HEK293 (cell line): ENCODE measurements around the gene MAML1.

Experiments used
- BCL6B ChIP-seq: fragments of 450-650 bp; formaldehyde crosslinking; IDR thresholded peaks from 2 replicates; pipeline ENCODE4 v1.5.1; 2017; ENCODE audit warnings: missing biosample characterization, missing genetic modification characterization
- GLIS1 ChIP-seq: fragments of 450-650 bp; formaldehyde crosslinking; IDR thresholded peaks from 2 replicates; pipeline ENCODE4 v1.5.1; 2016; ENCODE audit warnings: missing biosample characterization, missing genetic modification characterization
- MZF1 ChIP-seq: fragments of 450-650 bp; formaldehyde crosslinking; IDR thresholded peaks from 2 replicates; pipeline ENCODE4 v1.5.1; 2017; ENCODE audit warnings: missing biosample characterization, missing genetic modification characterization, borderline replicate concordance
- SETDB1 ChIP-seq: IDR thresholded peaks from one replicate; pipeline ENCODE4 v1.6.1; 2017; ENCODE audit warnings: mild to moderate bottlenecking, low read length, moderate library complexity, mixed read lengths; ENCODE audit not compliant: insufficient read length
- SP7 ChIP-seq: fragments of 450-650 bp; formaldehyde crosslinking; IDR thresholded peaks from 2 replicates; pipeline ENCODE4 v1.5.1; 2016; ENCODE audit warnings: missing biosample characterization, missing genetic modification characterization
- YY1 ChIP-seq: fragments of 450-650 bp; formaldehyde crosslinking; IDR thresholded peaks from 2 replicates; pipeline ENCODE4 v1.5.1; 2018; ENCODE audit warnings: missing biosample characterization, missing genetic modification characterization
- ZBTB17 ChIP-seq: fragments of 450-650 bp; formaldehyde crosslinking; IDR thresholded peaks from 2 replicates; pipeline ENCODE4 v1.5.1; 2016; ENCODE audit warnings: missing biosample characterization, missing genetic modification characterization
- ZEB2 ChIP-seq: fragments of 450-650 bp; formaldehyde crosslinking; IDR thresholded peaks from 2 replicates; pipeline ENCODE4 v1.5.1; 2016; ENCODE audit warnings: missing biosample characterization, missing genetic modification characterization
- ZFHX2 ChIP-seq: fragments of 450-650 bp; formaldehyde crosslinking; conservative IDR thresholded peaks from 2 replicates; pipeline ENCODE4 v1.5.1; 2016; ENCODE audit warnings: missing biosample characterization, missing genetic modification characterization
- ZNF10 ChIP-seq: fragments of 450-650 bp; formaldehyde crosslinking; IDR thresholded peaks from 2 replicates; pipeline ENCODE4 v1.5.1; 2017; ENCODE audit warnings: missing biosample characterization, missing genetic modification characterization
- ZNF146 ChIP-seq: fragments of 450-650 bp; formaldehyde crosslinking; IDR thresholded peaks from 2 replicates; pipeline ENCODE4 v1.5.1; 2016; ENCODE audit warnings: missing biosample characterization, missing genetic modification characterization
- ZNF23 ChIP-seq: fragments of 450-650 bp; formaldehyde crosslinking; IDR thresholded peaks from 2 replicates; pipeline ENCODE4 v1.5.1; 2016; ENCODE audit warnings: missing biosample characterization, missing genetic modification characterization, borderline replicate concordance
- ZNF335 ChIP-seq: fragments of 450-650 bp; formaldehyde crosslinking; conservative IDR thresholded peaks from 2 replicates; pipeline ENCODE4 v1.5.1; 2016; ENCODE audit warnings: missing biosample characterization, missing genetic modification characterization
- ZNF560 ChIP-seq: fragments of 450-650 bp; formaldehyde crosslinking; IDR thresholded peaks from 2 replicates; pipeline ENCODE4 v1.5.1; 2017; ENCODE audit warnings: missing biosample characterization, missing genetic modification characterization, borderline replicate concordance
- ZNF792 ChIP-seq: fragments of 450-650 bp; formaldehyde crosslinking; IDR thresholded peaks from 2 replicates; pipeline ENCODE4 v1.5.1; 2016; ENCODE audit warnings: missing biosample characterization, missing genetic modification characterization
- ZSCAN23 ChIP-seq: fragments of 450-650 bp; formaldehyde crosslinking; IDR thresholded peaks from 2 replicates; pipeline ENCODE4 v1.5.1; 2016; ENCODE audit warnings: missing biosample characterization, missing genetic modification characterization
- ZSCAN4 ChIP-seq: fragments of 450-650 bp; formaldehyde crosslinking; IDR thresholded peaks from 2 replicates; pipeline ENCODE4 v1.5.1; 2017; ENCODE audit warnings: missing biosample characterization, missing genetic modification characterization
- TF ChIP-seq, protein P1 (sequence below): fragments of 450-650 bp; formaldehyde crosslinking; IDR thresholded peaks from 2 replicates; pipeline ENCODE4 v1.5.1; 2016; ENCODE audit warnings: missing biosample characterization, missing genetic modification characterization
- TF ChIP-seq, protein P2 (sequence below): fragments of 450-650 bp; formaldehyde crosslinking; IDR thresholded peaks from 2 replicates; pipeline ENCODE4 v1.5.1; 2017; ENCODE audit warnings: missing biosample characterization, missing genetic modification characterization
- TF ChIP-seq, protein P3 (sequence below): fragments of 450-650 bp; formaldehyde crosslinking; IDR thresholded peaks from 2 replicates; pipeline ENCODE4 v1.5.1; 2016; ENCODE audit warnings: missing biosample characterization, missing genetic modification characterization
- TF ChIP-seq, protein P4 (sequence below): fragments of 450-650 bp; formaldehyde crosslinking; IDR thresholded peaks from 2 replicates; pipeline ENCODE4 v1.5.1; 2016; ENCODE audit warnings: missing biosample characterization, missing genetic modification characterization, borderline replicate concordance
- TF ChIP-seq, protein P5 (sequence below): fragments of 450-650 bp; formaldehyde crosslinking; IDR thresholded peaks from 2 replicates; pipeline ENCODE4 v1.5.1; 2016; ENCODE audit warnings: missing biosample characterization, missing genetic modification characterization
- TF ChIP-seq, protein P6 (sequence below): fragments of 450-650 bp; formaldehyde crosslinking; IDR thresholded peaks from 2 replicates; pipeline ENCODE4 v1.5.1; 2016; ENCODE audit warnings: missing biosample characterization, missing genetic modification characterization

Gene MAML1

GRCh38 chr5:179732412-179732917, at the start of gene MAML1 (continued):
- TF ChIP-seq ZNF23 (tag by site-specific recombination) = no peak
- TF ChIP-seq, protein P1, sequence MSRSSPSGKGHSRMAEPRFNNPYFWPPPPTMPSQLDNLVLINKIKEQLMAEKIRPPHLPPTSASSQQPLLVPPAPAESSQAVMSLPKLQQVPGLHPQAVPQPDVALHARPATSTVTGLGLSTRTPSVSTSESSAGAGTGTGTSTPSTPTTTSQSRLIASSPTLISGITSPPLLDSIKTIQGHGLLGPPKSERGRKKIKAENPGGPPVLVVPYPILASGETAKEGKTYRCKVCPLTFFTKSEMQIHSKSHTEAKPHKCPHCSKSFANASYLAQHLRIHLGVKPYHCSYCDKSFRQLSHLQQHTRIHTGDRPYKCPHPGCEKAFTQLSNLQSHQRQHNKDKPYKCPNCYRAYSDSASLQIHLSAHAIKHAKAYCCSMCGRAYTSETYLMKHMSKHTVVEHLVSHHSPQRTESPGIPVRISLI (tag by site-specific recombination) = no peak
- no peak for TF ChIP-seq ZNF792 (tag by site-specific recombination)
- TF ChIP-seq ZNF10 (tag by site-specific recombination) = peak; percentile 99
- TF ChIP-seq SP7 (tag by site-specific recombination) = 0 out of 2 replicates have a peak, but pooled peaks have one; percentile 32
- TF ChIP-seq ZEB2 (tag by site-specific recombination) = peak; percentile 54; the same call in 1 of the 2 replicates
- TF ChIP-seq, protein P2, sequence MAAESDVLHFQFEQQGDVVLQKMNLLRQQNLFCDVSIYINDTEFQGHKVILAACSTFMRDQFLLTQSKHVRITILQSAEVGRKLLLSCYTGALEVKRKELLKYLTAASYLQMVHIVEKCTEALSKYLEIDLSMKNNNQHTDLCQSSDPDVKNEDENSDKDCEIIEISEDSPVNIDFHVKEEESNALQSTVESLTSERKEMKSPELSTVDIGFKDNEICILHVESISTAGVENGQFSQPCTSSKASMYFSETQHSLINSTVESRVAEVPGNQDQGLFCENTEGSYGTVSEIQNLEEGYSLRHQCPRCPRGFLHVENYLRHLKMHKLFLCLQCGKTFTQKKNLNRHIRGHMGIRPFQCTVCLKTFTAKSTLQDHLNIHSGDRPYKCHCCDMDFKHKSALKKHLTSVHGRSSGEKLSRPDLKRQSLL (tag by site-specific recombination) = peak; percentile 69; the same call in 1 of the 2 replicates
- TF ChIP-seq GLIS1 (tag by site-specific recombination) = peak; percentile 22; the same call in 1 of the 2 replicates
- peak; percentile 49 for TF ChIP-seq ZBTB17 (tag by site-specific recombination)
- TF ChIP-seq ZSCAN4 (tag by site-specific recombination) = no peak
- TF ChIP-seq, protein P3, sequence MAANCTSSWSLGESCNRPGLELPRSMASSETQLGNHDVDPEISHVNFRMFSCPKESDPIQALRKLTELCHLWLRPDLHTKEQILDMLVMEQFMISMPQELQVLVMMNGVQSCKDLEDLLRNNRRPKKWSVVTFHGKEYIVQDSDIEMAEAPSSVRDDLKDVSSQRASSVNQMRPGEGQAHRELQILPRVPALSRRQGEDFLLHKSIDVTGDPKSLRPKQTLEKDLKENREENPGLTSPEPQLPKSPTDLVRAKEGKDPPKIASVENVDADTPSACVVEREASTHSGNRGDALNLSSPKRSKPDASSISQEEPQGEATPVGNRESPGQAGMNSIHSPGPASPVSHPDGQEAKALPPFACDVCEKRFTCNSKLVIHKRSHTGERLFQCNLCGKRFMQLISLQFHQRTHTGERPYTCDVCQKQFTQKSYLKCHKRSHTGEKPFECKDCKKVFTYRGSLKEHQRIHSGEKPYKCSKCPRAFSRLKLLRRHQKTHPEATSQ (tag by site-specific recombination) = no peak
- no peak for TF ChIP-seq SETDB1
- TF ChIP-seq, protein P4, sequence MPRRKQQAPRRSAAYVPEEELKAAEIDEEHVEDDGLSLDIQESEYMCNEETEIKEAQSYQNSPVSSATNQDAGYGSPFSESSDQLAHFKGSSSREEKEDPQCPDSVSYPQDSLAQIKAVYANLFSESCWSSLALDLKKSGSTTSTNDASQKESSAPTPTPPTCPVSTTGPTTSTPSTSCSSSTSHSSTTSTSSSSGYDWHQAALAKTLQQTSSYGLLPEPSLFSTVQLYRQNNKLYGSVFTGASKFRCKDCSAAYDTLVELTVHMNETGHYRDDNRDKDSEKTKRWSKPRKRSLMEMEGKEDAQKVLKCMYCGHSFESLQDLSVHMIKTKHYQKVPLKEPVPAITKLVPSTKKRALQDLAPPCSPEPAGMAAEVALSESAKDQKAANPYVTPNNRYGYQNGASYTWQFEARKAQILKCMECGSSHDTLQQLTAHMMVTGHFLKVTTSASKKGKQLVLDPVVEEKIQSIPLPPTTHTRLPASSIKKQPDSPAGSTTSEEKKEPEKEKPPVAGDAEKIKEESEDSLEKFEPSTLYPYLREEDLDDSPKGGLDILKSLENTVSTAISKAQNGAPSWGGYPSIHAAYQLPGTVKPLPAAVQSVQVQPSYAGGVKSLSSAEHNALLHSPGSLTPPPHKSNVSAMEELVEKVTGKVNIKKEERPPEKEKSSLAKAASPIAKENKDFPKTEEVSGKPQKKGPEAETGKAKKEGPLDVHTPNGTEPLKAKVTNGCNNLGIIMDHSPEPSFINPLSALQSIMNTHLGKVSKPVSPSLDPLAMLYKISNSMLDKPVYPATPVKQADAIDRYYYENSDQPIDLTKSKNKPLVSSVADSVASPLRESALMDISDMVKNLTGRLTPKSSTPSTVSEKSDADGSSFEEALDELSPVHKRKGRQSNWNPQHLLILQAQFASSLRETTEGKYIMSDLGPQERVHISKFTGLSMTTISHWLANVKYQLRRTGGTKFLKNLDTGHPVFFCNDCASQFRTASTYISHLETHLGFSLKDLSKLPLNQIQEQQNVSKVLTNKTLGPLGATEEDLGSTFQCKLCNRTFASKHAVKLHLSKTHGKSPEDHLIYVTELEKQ (tag by site-specific recombination) = peak; percentile 39; the same call in 1 of the 2 replicates
- no peak for TF ChIP-seq ZSCAN23 (tag by site-specific recombination)
- peak; percentile 84 for TF ChIP-seq YY1 (tag by site-specific recombination)
- TF ChIP-seq, protein P5, sequence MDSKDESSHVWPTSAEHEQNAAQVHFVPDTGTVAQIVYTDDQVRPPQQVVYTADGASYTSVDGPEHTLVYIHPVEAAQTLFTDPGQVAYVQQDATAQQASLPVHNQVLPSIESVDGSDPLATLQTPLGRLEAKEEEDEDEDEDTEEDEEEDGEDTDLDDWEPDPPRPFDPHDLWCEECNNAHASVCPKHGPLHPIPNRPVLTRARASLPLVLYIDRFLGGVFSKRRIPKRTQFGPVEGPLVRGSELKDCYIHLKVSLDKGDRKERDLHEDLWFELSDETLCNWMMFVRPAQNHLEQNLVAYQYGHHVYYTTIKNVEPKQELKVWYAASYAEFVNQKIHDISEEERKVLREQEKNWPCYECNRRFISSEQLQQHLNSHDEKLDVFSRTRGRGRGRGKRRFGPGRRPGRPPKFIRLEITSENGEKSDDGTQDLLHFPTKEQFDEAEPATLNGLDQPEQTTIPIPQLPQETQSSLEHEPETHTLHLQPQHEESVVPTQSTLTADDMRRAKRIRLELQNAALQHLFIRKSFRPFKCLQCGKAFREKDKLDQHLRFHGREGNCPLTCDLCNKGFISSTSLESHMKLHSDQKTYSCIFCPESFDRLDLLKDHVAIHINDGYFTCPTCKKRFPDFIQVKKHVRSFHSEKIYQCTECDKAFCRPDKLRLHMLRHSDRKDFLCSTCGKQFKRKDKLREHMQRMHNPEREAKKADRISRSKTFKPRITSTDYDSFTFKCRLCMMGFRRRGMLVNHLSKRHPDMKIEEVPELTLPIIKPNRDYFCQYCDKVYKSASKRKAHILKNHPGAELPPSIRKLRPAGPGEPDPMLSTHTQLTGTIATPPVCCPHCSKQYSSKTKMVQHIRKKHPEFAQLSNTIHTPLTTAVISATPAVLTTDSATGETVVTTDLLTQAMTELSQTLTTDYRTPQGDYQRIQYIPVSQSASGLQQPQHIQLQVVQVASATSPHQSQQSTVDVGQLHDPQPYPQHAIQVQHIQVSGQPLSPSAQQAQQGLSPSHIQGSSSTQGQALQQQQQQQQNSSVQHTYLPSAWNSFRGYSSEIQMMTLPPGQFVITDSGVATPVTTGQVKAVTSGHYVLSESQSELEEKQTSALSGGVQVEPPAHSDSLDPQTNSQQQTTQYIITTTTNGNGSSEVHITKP (tag by site-specific recombination) = peak; percentile 67
- 0 out of 2 replicates have a peak, but pooled peaks have one; percentile 8 for TF ChIP-seq ZFHX2 (tag by site-specific recombination)
- TF ChIP-seq, protein P6, sequence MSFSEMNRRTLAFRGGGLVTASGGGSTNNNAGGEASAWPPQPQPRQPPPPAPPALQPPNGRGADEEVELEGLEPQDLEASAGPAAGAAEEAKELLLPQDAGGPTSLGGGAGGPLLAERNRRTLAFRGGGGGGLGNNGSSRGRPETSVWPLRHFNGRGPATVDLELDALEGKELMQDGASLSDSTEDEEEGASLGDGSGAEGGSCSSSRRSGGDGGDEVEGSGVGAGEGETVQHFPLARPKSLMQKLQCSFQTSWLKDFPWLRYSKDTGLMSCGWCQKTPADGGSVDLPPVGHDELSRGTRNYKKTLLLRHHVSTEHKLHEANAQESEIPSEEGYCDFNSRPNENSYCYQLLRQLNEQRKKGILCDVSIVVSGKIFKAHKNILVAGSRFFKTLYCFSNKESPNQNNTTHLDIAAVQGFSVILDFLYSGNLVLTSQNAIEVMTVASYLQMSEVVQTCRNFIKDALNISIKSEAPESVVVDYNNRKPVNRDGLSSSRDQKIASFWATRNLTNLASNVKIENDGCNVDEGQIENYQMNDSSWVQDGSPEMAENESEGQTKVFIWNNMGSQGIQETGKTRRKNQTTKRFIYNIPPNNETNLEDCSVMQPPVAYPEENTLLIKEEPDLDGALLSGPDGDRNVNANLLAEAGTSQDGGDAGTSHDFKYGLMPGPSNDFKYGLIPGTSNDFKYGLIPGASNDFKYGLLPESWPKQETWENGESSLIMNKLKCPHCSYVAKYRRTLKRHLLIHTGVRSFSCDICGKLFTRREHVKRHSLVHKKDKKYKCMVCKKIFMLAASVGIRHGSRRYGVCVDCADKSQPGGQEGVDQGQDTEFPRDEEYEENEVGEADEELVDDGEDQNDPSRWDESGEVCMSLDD (tag by site-specific recombination) = no peak
- peak; percentile 62; the same call in 1 of the 2 replicates for TF ChIP-seq MZF1 (tag by site-specific recombination)
- TF ChIP-seq ZNF560 (tag by site-specific recombination) = no peak
- TF ChIP-seq ZNF335 = peak; percentile 69
- no peak for TF ChIP-seq BCL6B (tag by site-specific recombination)
- TF ChIP-seq ZNF146 = no peak
